Measurements from ENCODE around the gene CA5B. TPM values are rescaled to one million over a fixed set of nuclear protein-coding genes. Genes with fewer than 3 reads are reported as not detected.
"Not testable (repeated sequence)": the region's sequence is repeated elsewhere in the genome, so short reads cannot be mapped to it uniquely, and the experiment has no call there.

CA5B gene
- total RNA-seq, 1 donor from 2014 or later = 3.5 TPM

DNA sequence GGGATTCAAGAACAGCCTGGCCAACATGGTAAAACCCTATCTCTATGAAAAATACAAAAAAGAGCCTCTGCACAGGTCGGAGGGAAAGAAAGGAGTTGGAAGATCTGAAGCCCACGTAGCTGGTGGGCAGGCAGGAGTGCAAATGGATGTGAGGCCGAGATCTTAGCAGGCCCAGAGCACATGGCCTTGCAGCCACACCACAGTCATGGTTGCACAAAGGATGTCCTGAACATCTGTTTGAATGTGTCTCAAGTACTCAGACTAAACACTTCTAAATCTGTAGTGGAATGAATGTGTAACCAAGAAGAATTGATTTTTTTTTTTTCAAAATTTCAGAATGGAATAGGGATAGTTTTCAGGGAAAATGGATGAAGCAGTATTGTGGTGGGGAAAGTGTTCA is 10.8 kb downstream of the CA5B start:
- DNase-seq (ENCODE audit: low read depth, low spot score) = no peak

DNA sequence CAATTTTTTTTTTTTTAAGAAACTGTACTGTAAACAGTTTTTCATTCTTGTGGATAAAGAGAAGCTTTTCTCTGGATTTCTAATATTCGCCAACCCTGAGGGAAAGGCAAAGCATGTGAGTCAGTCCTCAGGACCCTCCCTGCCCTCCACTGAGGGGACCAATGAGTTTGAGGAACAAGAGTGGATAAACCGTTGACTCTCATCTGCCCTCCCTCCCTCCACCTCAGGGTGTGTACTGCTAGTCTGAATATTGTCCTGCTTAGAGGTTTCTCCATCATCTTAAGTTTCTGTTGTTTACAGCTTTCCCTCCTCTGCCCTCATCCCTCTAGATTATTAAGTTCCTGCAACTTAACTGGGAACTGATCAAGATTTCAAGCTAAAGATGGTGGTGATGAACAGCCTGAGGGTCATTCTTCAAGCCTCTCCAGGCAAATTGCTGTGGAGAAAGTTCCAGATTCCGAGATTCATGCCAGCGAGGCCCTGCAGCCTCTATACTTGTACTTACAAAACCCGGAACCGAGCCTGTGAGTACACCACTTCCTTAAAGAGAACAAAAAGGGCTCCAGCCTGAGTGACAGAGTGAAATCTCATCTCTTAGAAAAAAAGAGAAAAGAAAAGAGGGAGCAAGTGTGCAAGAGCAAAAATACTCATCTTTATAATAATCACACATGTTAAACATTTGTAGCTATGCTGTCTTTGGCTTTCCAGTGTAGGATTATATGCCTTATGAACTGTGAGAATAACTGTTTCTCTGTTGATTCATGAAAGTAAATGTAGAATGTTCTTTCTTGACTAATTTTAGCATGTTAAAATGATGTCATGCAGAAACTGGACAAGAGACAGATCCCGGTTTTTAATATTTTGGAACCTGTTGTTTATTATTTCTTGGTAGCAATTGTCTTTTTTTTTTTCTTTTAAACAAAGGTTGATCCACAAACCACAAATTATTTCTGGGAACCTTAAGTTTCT is 11.9 kb downstream of the CA5B start:
- no peak for DNase-seq (ENCODE audit: low read depth, low spot score)

DNA sequence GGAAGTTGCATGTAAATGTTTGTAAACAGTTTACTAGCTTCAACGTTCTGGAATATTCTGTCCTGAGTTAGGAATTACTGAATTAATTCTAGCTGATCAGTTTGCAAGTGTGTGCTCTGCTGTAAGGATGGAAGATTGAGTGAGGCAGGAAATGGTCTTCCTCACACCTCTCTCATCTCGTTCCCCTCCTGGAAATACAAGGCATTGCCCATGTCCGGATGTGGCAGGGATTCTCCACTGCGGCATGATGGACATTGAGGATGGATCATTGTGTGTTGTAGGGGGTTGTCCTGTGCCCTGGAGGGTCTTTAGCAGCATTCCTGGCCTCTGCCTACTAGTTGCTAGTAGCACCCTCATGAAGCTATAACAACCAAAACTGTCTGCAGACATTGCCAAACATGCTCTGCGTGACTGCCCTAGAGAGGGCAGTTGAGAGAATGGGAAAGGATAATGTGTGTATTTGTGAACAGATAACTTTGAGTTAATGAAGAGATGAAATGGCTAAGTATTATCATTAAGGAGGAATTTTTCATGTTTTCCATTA is 12.6 kb downstream of the CA5B start:
- DNase-seq (ENCODE audit: low read depth, low spot score) = no peak

DNA sequence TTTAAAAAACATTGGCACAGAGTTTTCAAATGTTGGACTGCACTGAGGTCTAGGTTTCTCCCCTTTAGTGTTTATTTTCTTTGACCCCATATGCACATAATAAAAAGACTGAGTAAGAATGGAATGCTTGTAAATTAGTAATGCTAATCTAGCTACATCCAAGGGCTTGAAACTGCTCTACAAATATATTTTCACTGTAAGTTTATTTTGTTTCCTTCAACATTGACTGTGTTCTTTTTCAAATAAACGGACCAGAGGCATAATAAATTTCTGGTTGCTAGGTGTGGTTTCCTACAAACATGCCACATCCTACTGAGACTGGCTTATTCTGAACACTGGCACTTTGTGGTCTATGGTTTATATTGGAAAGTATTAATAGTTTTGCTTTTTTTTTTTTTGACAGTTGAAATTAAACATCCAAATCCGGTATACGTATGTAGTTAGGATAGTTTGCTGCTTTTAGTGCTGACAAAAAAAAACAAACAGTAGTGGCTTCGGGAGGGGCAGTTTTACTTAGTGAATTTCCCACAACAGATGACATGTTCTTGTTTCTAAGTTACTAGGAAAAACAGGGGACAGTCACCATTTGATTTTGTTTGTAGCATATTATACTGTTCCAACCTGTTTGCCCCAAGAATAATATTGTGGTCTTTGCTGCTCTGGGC is 13.2 kb downstream of the CA5B start:
- no peak for DNase-seq (ENCODE audit: low read depth, low spot score)

DNA sequence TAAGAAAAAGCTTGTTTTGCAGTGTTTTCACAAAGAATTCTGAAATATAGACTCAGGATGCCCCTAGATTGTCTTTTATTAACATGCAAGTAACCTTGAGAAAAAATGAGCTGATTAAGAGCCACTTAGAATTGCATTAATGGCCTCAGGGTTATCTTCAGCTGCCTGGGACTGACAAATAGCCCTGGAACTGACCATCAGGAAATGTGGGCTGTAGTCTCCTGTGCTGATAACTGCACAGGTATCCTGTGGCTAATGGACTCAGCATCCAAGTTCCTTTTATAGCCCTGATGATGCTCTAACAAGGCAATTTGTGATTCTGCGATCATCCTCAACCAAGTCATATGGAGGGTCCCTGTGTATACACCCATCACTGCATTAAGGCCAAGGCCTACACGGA is 17.0 kb downstream of the CA5B start:
- no peak for DNase-seq (ENCODE audit: low read depth, low spot score)

DNA sequence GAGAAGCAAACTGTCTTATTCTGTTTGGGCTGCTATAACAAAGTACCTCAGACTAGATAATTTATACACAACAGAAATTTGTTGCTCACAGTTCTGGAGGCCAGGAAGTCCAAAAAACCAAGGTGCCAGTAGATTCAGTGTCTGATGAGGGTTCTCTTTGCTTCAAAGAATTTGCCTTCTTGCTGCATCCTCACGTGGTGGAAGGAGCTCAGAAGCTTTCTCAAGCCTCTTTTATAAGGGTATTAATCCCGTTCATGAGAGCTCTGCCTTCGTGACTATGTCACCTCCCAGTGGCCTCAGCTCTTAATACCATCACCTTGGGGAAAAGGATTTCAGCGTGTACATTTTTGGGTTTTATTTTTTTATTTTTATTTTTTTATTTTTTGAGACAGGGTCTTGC is 20.1 kb downstream of the CA5B start:
- no peak for DNase-seq (ENCODE audit: low read depth, low spot score)

DNA sequence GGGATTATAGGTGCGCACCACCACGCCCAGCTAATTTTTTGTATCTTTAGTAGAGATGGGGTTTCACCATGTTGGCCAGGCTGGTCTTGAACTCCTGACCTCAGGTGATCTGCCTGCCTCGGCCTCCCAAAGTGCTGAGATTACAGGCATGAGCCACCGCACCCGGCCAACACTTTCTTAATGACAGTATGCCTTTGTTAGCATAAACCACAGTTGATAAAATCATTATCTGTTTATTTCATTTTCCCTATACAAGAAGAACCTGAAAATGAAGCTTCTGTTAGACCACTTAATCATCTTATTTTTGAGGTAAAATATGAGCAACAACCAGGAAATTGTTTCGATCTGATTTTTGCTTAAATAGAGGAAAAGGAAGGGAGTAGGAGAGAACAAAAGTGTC is 21.8 kb downstream of the CA5B start:
- DNase-seq (ENCODE audit: low read depth, low spot score) = not testable (repeated sequence)

DNA sequence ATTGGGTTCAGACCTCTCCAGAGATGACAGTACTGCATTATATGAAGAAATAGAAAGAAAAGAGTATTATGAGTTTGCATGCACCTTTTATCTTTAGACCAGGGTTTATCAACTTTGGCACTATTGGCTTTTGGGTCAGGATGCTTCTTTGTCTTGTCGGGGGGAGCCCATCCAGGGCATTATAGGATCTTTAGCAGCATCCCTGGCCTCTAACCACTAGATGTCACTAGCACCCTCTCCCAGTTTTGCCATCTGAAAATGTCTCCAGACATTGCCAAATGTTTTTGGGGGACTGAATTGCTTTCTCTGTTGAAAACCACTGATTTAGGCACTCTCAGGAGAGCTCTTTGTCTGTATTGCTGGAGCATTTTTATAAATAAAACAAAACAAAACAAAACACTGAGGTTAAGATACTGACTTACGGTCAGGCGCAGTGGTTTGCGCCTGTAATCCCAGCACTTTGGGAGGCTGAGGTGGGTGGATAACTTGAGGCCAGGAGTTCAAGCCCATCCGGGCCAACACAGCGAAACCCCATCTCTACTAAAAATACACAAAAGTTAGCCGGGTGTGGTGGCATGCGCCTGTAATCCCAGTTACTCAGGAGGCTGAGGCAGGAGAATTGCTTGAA is 23.6 kb downstream of the CA5B start:
- no peak for DNase-seq (ENCODE audit: low read depth, low spot score)

DNA sequence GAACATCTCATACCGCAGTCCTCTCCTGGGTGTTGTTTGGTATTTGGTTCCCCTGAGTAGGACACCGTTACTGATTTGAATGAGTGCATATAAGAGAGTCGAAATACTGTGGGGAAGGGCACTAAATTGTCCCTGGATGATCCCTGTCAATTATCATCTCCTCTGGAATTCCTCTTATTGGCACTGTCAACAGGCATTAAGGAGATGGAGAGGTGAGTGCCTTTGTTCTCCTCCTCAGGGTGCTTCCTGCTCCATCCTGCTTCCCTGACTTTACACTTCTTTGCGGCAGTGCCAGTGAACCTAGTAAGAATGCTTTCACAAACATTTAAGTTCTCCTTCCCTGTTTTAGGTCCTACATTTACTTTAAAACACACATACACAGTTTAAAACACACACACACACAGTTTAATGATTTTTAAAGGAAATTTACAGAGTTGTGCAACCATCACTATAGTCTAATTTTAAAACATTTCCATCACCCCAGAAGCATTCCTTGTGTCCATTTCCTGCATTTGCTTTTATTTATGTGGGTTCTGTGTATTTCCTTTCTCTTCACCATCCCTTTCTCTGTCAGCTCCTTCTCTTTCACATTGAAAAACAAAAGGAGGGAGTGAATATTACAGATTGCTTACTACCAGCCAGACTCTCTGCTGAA is 31.4 kb downstream of the CA5B start:
- DNase-seq (ENCODE audit: low read depth, low spot score) = no peak

DNA sequence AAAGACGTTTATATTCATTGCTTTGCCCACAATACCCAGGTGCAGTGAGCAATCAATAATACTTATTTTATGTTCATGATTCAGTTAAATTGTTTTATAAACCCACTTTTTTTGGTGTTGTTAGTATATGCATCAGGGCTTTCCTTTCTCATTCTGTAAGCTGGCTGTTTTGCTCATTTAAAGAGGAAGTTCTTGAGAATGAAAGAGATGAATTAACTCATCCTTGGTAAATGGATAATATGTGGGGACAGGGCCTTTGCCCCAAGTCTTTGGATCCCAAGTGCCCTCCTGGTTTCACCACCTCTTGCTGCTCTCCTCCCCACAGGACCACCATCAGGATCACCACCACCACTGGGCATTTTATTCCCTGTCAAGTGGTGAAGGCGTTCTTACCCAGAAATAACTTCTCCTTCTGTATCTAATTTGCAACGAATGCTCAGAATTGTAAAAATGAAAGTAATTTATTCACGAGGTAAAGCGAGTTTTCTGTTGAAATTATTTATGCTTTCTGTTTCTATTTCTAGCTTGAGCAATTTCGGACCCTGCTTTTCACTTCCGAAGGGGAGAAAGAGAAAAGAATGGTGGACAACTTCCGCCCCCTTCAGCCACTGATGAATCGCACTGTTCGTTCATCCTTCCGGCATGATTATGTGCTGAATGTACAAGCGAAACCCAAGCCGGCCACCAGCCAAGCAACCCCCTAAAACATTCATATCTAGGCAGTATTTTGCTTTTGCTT is 44.1 kb downstream of the CA5B start:
- no peak for DNase-seq (ENCODE audit: low read depth, low spot score)

DNA sequence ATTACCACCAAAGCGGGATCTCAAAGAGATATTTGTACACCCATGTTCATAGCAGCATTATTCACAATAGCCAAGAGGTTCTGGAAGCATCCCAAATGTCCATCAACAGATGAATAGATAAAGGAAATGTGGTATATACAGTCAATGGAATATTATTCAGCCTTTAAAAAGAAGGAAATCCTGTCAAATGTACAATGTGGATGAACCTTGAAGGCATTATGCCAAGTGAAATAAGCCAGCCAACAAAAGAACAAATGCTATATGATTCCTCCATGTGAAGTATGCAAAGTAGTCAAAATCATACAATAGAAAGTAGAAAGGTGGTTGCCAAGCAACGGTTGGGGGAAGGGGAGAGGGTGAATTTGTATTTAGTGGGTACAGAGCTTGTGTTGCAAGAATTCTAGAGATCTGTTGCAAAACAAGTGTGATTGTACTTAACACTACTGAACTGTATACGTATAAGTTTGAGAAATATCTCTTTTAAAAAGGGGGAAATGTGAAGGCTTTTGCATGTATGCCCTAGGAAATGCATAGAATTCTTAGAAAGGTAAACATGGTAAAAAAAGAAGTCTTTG is 47.2 kb downstream of the CA5B start:
- no peak for DNase-seq (ENCODE audit: low read depth, low spot score)

DNA sequence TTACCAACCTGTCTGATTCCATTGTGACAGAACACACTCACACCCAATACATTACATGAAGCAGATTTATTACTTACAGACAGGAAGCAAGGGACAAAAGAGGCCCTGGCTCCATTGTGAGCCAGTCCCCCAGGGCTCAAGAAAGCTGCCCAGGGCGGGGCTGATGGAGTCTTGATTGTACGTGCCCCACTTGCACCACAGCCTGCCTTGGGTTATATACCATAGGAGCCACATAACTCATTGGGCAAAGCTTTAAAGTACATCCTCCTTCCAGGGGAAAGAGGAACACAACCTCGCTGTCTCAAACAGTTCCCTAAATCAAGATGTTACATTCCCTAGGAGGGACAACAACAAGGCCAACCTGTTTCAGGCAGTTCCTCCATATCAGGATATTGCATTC is 48.8 kb downstream of the CA5B start:
- no peak for DNase-seq (ENCODE audit: low read depth, low spot score)

DNA sequence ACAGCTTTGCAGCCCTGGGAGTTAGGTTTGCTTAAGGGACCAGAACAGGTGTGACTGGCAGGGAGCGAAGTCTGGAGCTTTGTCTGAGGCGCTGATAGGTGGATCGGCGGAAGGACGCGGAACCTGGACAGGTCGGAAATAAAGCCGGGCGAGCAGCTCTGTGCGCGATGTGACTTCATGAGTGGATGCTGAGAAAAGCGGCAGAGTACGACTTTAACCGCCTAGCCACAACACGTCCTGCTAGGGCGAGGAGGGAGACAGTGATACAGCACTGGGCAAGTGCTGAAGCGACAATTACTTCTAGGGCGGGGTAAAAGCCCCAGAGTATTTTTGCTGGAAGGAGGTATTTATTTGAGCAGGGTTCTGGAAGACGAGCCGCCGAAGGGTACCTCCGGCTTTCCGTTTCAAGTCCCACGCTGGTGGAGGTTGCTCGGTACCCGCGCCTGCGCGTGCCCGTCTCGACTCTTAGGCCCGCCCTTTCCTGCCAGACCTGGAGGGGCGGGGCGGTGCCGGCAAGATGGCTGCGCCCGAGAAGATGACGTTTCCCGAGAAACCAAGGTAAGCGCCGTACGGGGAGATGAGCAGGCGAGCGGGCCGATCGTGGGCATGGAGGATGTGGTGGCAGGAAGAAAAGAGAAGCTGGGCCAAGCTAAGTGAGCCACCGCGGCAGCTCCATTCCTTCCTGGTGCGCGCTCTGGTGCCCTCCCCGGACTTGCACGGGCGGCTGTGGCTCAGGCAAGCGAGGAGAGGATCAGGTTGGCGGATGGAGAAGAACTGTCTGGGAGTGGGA is 52.1 kb downstream of the CA5B start, which contains the start of gene ZRSR2:
TSS of gene ZRSR2 (plus strand) at position 506 of the 790 bp plus-strand sequence. CDS start at position 518, 12 bp downstream.
- DNase-seq (ENCODE audit: low read depth, low spot score) = peak; percentile 44

DNA sequence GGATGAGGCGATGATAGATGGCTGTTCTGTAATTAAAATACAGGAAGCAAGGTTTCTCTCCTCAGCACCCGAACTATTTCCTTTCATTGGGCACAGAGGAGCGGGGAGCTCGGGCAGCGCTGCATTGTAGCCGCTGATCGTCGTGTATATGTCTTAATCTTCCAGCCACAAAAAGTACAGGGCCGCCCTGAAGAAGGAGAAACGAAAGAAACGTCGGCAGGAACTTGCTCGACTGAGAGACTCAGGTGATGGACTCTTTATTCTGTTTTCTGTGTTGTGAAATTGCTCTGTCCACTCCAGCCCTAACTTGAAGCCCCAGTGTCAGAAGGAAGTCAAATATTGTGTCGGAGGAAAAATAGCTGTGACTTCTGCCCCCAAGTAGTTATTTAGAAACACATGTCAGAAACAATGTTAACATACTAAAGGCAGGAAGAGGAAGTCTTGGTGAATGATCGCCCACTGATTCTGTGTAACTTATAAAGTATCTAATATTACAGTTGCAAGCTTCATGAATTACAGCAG is 52.8 kb downstream of the CA5B start:
- no peak for DNase-seq (ENCODE audit: low read depth, low spot score)

DNA sequence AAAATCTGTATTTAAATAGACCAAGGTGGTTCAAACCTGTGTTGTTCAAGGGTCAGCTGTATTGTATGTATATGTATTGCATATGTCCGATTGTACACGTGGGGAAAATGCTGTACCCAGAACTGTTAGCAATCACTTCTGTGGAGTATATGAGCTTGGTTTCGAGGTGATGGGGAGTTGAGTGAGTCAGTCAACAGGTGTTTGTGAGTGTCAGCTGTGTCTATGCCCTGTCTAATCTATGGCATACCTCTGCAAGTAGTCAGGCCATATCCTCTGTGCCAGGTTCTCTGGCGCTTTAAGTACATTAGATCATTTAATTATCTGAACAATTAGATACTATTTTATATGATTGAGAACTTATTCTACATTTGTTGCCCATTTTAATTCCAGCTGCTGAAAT is 59.6 kb downstream of the CA5B start:
- DNase-seq (ENCODE audit: low read depth, low spot score) = no peak

DNA sequence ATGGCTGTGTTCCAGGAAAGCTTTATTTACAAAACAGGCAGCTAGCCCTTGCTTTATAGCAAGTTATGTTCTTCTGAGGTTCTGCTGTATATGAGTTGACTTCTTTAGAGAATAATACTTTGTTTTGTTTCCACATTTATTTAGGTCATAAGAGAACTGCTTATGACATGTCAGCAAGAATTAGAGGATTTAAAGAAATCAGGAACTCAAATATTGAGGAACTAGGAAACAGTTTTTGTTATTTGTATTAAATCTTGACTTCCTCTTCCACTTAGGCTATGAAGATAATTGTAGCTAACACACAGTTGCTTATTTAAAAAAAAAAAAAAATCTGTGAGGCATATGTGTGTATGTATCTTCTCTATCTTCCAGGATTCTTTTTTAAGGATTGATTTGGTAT is 66.5 kb downstream of the CA5B start:
- DNase-seq (ENCODE audit: low read depth, low spot score) = no peak

DNA sequence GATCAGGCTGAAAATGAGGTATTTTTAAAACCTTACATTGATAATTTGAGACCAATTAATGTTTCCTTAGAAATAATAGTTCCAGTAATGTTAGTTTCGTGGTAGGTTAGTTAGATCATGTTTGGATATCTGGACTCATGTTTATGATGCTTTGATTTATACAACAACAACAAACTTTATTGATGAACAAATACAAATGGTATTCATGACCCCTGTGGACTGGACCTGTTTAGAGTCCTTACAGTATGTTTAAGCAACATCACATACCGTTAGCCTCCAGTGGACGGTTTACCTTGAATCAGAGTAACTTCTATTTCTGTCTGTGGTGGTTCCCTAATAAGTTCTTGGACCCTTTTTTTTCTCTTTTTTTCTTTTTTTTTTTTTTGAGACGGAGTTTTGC is 70.2 kb downstream of the CA5B start:
- no peak for DNase-seq (ENCODE audit: low read depth, low spot score)

DNA sequence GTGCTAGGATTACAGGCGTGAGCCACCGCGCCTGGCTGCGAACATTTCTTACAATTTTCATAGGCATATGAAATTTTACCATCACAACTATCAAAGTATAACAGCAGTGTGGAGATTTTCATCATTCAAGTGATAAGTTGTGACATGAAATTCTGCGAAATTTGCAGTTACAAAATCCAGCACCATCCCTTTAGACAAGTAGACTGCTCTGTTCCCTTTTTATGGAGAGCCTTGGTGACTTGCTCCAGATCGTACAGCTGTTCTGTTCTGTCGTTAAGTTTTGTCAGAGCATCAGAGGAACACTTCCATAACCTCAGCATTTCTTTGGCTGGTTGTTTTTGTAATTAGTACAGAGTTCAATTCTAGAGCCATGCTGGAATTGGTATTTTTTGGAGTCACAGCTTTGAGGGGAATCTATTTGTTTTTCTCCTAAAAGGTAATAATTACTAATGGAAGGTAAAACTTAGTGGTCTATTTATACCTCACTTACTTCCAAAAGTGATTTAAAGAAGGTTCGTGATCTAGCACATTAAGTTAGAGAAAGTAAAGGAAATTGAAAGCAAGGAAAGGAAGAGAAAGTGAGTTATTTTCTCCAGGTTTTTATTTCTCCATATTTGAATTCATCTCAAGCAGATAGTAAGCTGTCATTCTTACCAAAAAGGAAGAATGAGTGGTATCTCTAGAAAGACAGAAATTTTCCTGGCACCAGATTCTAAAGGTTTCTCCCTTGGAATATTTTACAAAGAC is 74.3 kb downstream of the CA5B start:
- DNase-seq (ENCODE audit: low read depth, low spot score) = no peak

DNA sequence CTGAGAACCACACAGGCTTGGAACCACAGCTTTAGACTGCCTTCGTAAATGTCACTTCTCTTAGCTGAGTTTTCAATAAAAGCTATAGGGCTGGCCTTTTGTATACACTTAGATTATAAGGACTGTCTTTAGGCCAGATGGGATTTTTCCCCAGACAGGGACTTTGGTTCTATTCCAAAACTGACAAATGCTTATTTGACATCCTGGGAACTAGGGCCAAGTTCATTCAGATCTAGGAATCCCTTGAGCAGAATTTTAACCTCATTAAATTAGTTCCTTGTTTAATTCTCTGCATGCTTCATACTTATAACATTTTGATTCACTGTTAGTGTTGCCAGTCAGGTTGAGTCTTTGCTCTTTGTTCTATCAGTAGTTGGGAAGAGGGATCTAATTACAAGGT is 75.3 kb downstream of the CA5B start:
- no peak for DNase-seq (ENCODE audit: low read depth, low spot score)

All from pulmonary artery endothelial cell (primary cell).